ENCODE results near the gene SFPQ.
"Not testable (repeated sequence)": the region's sequence is repeated elsewhere in the genome, so short reads cannot be mapped to it uniquely, and the experiment has no call there.

Gene SFPQ

GRCh38 chr1:35164893-35165292 is 28.1 kb downstream of the SFPQ start:
- no peak overlapping the region for H3K4me3 ChIP-seq (ENCODE audit: low read length)
- H3K4me1 ChIP-seq (ENCODE audit: control insufficient read depth, insufficient read depth, low read length) = no peaks in the 10 kb centered on the region
- H3K36me3 ChIP-seq (ENCODE audit: control insufficient read depth, insufficient read depth, low read length) = no peaks in the 10 kb centered on the region
- H3K27ac ChIP-seq (ENCODE audit: low read depth, low read length) = no peak overlapping the region
- no peak overlapping the region for H3K9ac ChIP-seq (ENCODE audit: low read length)
- no peaks in the 10 kb centered on the region for H3K27me3 ChIP-seq (ENCODE audit: control insufficient read depth, insufficient read depth, low read length)

DNA sequence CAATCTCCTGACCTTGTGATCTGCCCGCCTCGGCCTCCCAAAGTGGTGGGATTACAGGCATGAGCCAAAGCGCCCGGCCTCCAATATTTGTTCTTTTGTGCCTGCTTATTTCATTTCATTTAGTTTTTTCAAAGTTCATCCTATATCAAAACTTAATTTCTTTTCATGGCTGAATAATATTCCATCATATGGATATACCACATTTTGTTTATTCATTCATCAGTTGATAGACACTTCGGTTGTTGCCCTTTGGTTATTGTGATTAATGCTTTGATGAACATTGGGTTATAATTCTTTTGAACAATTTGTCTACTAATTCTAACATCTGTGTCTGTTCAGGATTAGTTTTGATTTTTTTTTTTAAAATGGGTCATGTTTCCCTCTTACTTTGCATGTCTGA is 41.7 kb downstream of the SFPQ start:
- no peaks in the 10 kb centered on the region for H3K4me1 ChIP-seq (ENCODE audit: control insufficient read depth, insufficient read depth, low read length)
- H3K27ac ChIP-seq (ENCODE audit: low read depth, low read length) = no peak overlapping the region
- no peak overlapping the region for H3K9ac ChIP-seq (ENCODE audit: low read length)
- H3K4me3 ChIP-seq (ENCODE audit: low read length) = no peak overlapping the region
- H3K27me3 ChIP-seq (ENCODE audit: control insufficient read depth, insufficient read depth, low read length) = no peaks in the 10 kb centered on the region
- no peaks in the 10 kb centered on the region for H3K36me3 ChIP-seq (ENCODE audit: control insufficient read depth, insufficient read depth, low read length)

- not testable (repeated sequence) for H3K27ac ChIP-seq (ENCODE audit: low read depth, low read length); H3K9ac ChIP-seq (ENCODE audit: low read length); H3K27me3 ChIP-seq (ENCODE audit: control insufficient read depth, insufficient read depth, low read length); H3K4me1 ChIP-seq (ENCODE audit: control insufficient read depth, insufficient read depth, low read length); H3K36me3 ChIP-seq (ENCODE audit: control insufficient read depth, insufficient read depth, low read length)
- peak overlapping the region; percentile 40 for H3K4me3 ChIP-seq (ENCODE audit: low read length)
These were observed 46.9 kb downstream of the SFPQ start for GRCh38 chr1:35145892-35146549.

- Histone ChIP-seq H3K9ac (ENCODE audit: low read length) (no peak overlapping the region), H3K36me3 (ENCODE audit: control insufficient read depth, insufficient read depth, low read length) (no peaks in the 10 kb centered on the region), H3K27me3 (ENCODE audit: control insufficient read depth, insufficient read depth, low read length) (no peaks in the 10 kb centered on the region), H3K27ac (ENCODE audit: low read depth, low read length) (no peak overlapping the region), H3K4me1 (ENCODE audit: control insufficient read depth, insufficient read depth, low read length) (no peaks in the 10 kb centered on the region), H3K4me3 (ENCODE audit: low read length) (no peak overlapping the region)
These were observed 49.0 kb downstream of the SFPQ start for GRCh38 chr1:35143737-35144508.

DNA sequence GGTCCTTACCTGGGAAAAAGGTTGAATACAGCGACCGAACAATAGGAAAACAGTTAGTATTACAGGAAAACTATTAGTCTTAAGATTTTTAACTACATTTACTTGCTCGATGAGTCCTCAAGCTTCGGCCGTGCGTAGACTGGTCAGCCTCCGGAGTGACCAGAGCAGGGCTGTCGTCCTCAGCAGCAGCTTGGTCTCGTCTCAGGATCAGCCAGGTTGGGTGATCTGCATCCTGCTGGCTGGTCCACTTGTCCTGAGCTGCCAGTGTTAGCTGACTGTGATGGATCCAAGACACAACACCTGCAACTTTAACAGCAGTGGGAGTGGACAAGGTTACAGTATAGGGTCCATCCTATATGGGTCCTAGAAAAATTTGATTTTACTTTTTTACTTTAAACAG is 50.2 kb downstream of the SFPQ start:
- not testable (repeated sequence) for H3K4me3 ChIP-seq (ENCODE audit: low read length); H3K9ac ChIP-seq (ENCODE audit: low read length); H3K27me3 ChIP-seq (ENCODE audit: control insufficient read depth, insufficient read depth, low read length); H3K4me1 ChIP-seq (ENCODE audit: control insufficient read depth, insufficient read depth, low read length); H3K36me3 ChIP-seq (ENCODE audit: control insufficient read depth, insufficient read depth, low read length); H3K27ac ChIP-seq (ENCODE audit: low read depth, low read length)

DNA sequence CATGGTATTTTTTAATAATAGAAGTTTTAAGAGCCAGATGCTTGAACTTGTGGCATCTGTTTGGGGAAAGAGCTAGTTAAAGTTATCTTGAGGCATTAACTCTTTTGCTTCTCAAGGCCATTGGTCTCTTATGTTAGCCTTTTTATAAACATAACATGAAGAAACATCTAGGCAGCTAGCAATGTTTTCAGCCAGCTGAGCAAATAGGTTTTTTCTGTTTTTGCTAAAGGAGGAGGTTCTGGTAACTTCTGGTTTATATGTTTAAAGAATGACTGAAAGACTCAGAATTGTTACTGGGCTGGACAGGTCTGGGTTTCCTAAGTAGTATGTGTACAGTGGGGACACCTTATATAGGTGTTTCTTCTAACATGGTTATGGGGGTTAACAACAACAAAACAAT is 50.7 kb downstream of the SFPQ start:
- H3K36me3 ChIP-seq (ENCODE audit: control insufficient read depth, insufficient read depth, low read length); H3K4me1 ChIP-seq (ENCODE audit: control insufficient read depth, insufficient read depth, low read length); H3K9ac ChIP-seq (ENCODE audit: low read length); H3K4me3 ChIP-seq (ENCODE audit: low read length); H3K27me3 ChIP-seq (ENCODE audit: control insufficient read depth, insufficient read depth, low read length); H3K27ac ChIP-seq (ENCODE audit: low read depth, low read length): not testable (repeated sequence)

- not testable (repeated sequence) for H3K4me3 ChIP-seq (ENCODE audit: low read length); H3K27me3 ChIP-seq (ENCODE audit: control insufficient read depth, insufficient read depth, low read length); H3K9ac ChIP-seq (ENCODE audit: low read length); H3K27ac ChIP-seq (ENCODE audit: low read depth, low read length); H3K4me1 ChIP-seq (ENCODE audit: control insufficient read depth, insufficient read depth, low read length); H3K36me3 ChIP-seq (ENCODE audit: control insufficient read depth, insufficient read depth, low read length)
These were observed 55.4 kb downstream of the SFPQ start for GRCh38 chr1:35137590-35137989.

GRCh38 chr1:35136780-35137179 is 56.2 kb downstream of the SFPQ start:
- no peak overlapping the region for H3K4me3 ChIP-seq (ENCODE audit: low read length)
- no peak overlapping the region for H3K27ac ChIP-seq (ENCODE audit: low read depth, low read length)
- H3K9ac ChIP-seq (ENCODE audit: low read length) = no peak overlapping the region

More at GRCh38 chr1:35136780-35137179, 56.2 kb downstream of the SFPQ start:
- Histone ChIP-seq H3K27me3 (ENCODE audit: control insufficient read depth, insufficient read depth, low read length) (no peaks in the 10 kb centered on the region), H3K36me3 (ENCODE audit: control insufficient read depth, insufficient read depth, low read length) (no peaks in the 10 kb centered on the region), H3K4me1 (ENCODE audit: control insufficient read depth, insufficient read depth, low read length) (no peaks in the 10 kb centered on the region)
